HepG2 (cell line): ENCODE data around the gene OTOGL. TPM values are rescaled to one million over a fixed set of nuclear protein-coding genes. Genes with fewer than 3 reads are reported as not detected.

Experiments
- ATAC-seq: fragments of 200-7000 bp; cut with Tn5 transposase; 3 replicates; pipeline ENCODE4 v1.9.1; 2020; ENCODE audit warnings: mild to moderate bottlenecking, moderate library complexity
- BruUV-seq: library from RNA; stranded (reverse); fragments of 400-500 nt; replicated peaks from 2 replicates; lab custom pipeline; 2021; lab: Mats Ljungman, UMichigan
- CTCF ChIA-PET: fragments of 300-600 bp; formaldehyde crosslinking; extraction: SDS; loops from one replicate; lab custom pipeline; 2021; ENCODE audit warnings: low total read pairs, inconsistent platforms, low intra/inter-chr PET ratio; lab: Yijun Ruan, JAX
- POLR2A ChIA-PET: fragments of 350-600 bp; sonication (Branson Sonifier 250); formaldehyde crosslinking; loops from one replicate; lab custom pipeline; 2020; ENCODE audit warnings: antibody characterized with exemption, inconsistent platforms; lab: Yijun Ruan, JAX
- DNase-seq: peaks from one replicate; pipeline ENCODE4 v3.0.0-alpha.2; 2015; ENCODE audit warnings: low spot score
- FAIRE-seq: peaks from 3 replicates; lab custom pipeline; 2011; peaks lifted over from hg19 to GRCh38; lab: Jason Lieb, UNC
- H2AFZ ChIP-seq: one replicate; pipeline ENCODE4 v1.6.1; 2011; ENCODE audit warnings: low read length, inconsistent platforms
- H3K27ac ChIP-seq: fragments of 300-600 bp; 3 replicates; pipeline ENCODE4 v1.8.0; 2011; ENCODE audit warnings: mixed run types, mild to moderate bottlenecking, mixed read lengths, low read length, inconsistent platforms; ENCODE audit not compliant: insufficient read depth; ENCODE audit errors: extremely low read length
- H3K27me3 ChIP-seq, 2 experiments: fragments of 200-600 bp in 1 of 2; 2 replicates in 1 of 2; 3 replicates in 1 of 2; pipeline versions ENCODE4 v1.6.0 to v1.8.0; 2011; ENCODE audit warnings: low read length in 2 of 2, mild to moderate bottlenecking in 2 of 2, moderate library complexity in 2 of 2, inconsistent platforms in 1 of 2; ENCODE audit not compliant: insufficient read depth in 2 of 2, control insufficient read depth in 1 of 2
- H3K36me3 ChIP-seq, 2 experiments: fragments of 200-600 bp in 1 of 2; replicated peaks in 1 of 2; 2 replicates in 1 of 2; 3 replicates in 1 of 2; pipeline versions ENCODE4 v1.5.1 to v1.8.0; 2011; ENCODE audit warnings: low read length in 2 of 2, inconsistent platforms in 1 of 2; ENCODE audit not compliant: insufficient read depth in 2 of 2, control insufficient read depth in 1 of 2
- H3K4me1 ChIP-seq: 2 replicates; pipeline ENCODE4 v1.5.1; 2012; ENCODE audit warnings: low read length, inconsistent platforms; ENCODE audit not compliant: insufficient read depth
- H3K4me2 ChIP-seq: 2 replicates; pipeline ENCODE4 v1.6.0; 2011; ENCODE audit warnings: low read depth, low read length, inconsistent platforms
- H3K4me3 ChIP-seq, 3 experiments: fragments of 200-600 bp in 1 of 3; sonication (generic), shearing (Covaris generic) in 1 of 3; replicated peaks in 1 of 3; 2 replicates each; pipeline ENCODE4 v1.5.1; 2011 to 2016; ENCODE audit warnings: low read length in 3 of 3, inconsistent platforms in 2 of 3, low read depth in 2 of 3, mild to moderate bottlenecking in 2 of 3, control low read depth in 1 of 3, mixed read lengths in 1 of 3; ENCODE audit not compliant: insufficient read depth in 1 of 3
- H3K79me2 ChIP-seq: one replicate; pipeline ENCODE4 v1.6.1; 2011; ENCODE audit warnings: low read length, inconsistent platforms; ENCODE audit not compliant: insufficient read depth
- H3K9ac ChIP-seq: 2 replicates; pipeline ENCODE4 v1.6.0; 2011; ENCODE audit warnings: mild to moderate bottlenecking, low read depth, low read length, inconsistent platforms; ENCODE audit not compliant: insufficient read depth
- H3K9me3 ChIP-seq: 2 replicates; pipeline ENCODE4 v1.5.1; 2012; ENCODE audit warnings: mild to moderate bottlenecking, low read length
- H4K20me1 ChIP-seq: 2 replicates; pipeline ENCODE4 v1.6.0; 2011; ENCODE audit warnings: inconsistent platforms, mild to moderate bottlenecking, low read length, moderate library complexity; ENCODE audit not compliant: insufficient read depth
- HNRNPL ChIP-seq: fragments of 200-400 bp; formaldehyde crosslinking; IDR thresholded peaks from 2 replicates; pipeline ENCODE4 v1.6.1; 2017; ENCODE audit warnings: mild to moderate bottlenecking, low read depth, low read length
- MXI1 ChIP-seq: IDR thresholded peaks from 3 replicates; pipeline ENCODE4 v1.6.1; 2012; ENCODE audit warnings: low read depth, low read length, inconsistent platforms, borderline replicate concordance
- NKX3-1 ChIP-seq: sonication (generic); formaldehyde crosslinking; IDR thresholded peaks from 2 replicates; pipeline ENCODE4 v1.5.0; 2020; ENCODE audit warnings: missing genetic modification reagents
- ONECUT2 ChIP-seq: sonication (generic); formaldehyde crosslinking; IDR thresholded peaks from 2 replicates; pipeline ENCODE4 v1.4.0; 2020; ENCODE audit warnings: missing genetic modification reagents
- RFXAP ChIP-seq: sonication (generic); formaldehyde crosslinking; IDR thresholded peaks from 2 replicates; pipeline ENCODE4 v1.4.0; 2020; ENCODE audit warnings: missing genetic modification reagents, borderline replicate concordance
- RNF2 ChIP-seq: fragments of 450-650 bp; conservative IDR thresholded peaks from 2 replicates; pipeline ENCODE4 v1.6.1; 2016; ENCODE audit warnings: low read depth
- ZNF292 ChIP-seq: sonication (generic); formaldehyde crosslinking; IDR thresholded peaks from 2 replicates; pipeline ENCODE4 v1.8.1; 2022; ENCODE audit warnings: mild to moderate bottlenecking, low read depth, missing genetic modification reagents, borderline replicate concordance
- ZNF704 ChIP-seq: sonication (generic); formaldehyde crosslinking; IDR thresholded peaks from 2 replicates; pipeline ENCODE4 v1.8.1; 2023; ENCODE audit warnings: mild to moderate bottlenecking, inconsistent platforms, moderate library complexity, missing genetic modification reagents, borderline replicate concordance
- ZNF747 ChIP-seq: sonication (generic); formaldehyde crosslinking; IDR thresholded peaks from 2 replicates; pipeline ENCODE4 v1.8.1; 2023; ENCODE audit warnings: missing genetic modification reagents, mild to moderate bottlenecking, borderline replicate concordance
- ZNF749 ChIP-seq: sonication (generic); formaldehyde crosslinking; IDR thresholded peaks from 2 replicates; pipeline ENCODE4 v1.8.0; 2022; ENCODE audit warnings: mild to moderate bottlenecking, missing genetic modification reagents, moderate library complexity, borderline replicate concordance
- ZNF780A ChIP-seq: sonication (generic); formaldehyde crosslinking; IDR thresholded peaks from 2 replicates; pipeline ENCODE4 v1.8.0; 2022; ENCODE audit warnings: mild to moderate bottlenecking, missing genetic modification reagents, moderate library complexity
- WGBS: methylation state at CpG from one replicate; pipeline ENCODE4 v1.1.6; 2017; ENCODE audit warnings: low lambda C conversion rate; 5-methylcytosine and 5-hydroxymethylcytosine counted together
- in situ Hi-C: cut with HindIII; loops from 2 replicates; pipeline ENCODE4 v1.10.0; 2017; ENCODE audit warnings: low pct_unique_long_range_greater_than_20kb; ENCODE audit not compliant: extremely low pct_ligation_motif_present
- intact Hi-C: fragments of 100-400 bp; cut with micrococcal nuclease; formaldehyde crosslinking; loops from one replicate; pipeline ENCODE4 v1.10.0; 2022; ENCODE audit not compliant: unreplicated experiment
- polyA plus RNA-seq, 8 experiments: library from polyadenylated mRNA; depleted of rRNA in 3 of 8; stranded (reverse) in 7 of 8; unstranded in 1 of 8; fragments of >200 nt; fragmentation: Illumina TruSeq in 4 of 8; extraction: Trizol in 4 of 8; gene quantifications; 2 replicates each; pipeline versions ENCODE4 v1.2.1 to v1.2.3, GENCODE V29; 2011 to 2016; ENCODE audit warnings: low read depth in 4 of 8, missing spikeins in 1 of 8, mixed read lengths in 1 of 8; ENCODE audit not compliant: insufficient read depth in 1 of 8
- total RNA-seq, 5 experiments: library from RNA; depleted of rRNA; stranded (reverse); fragments of >200 nt; fragmentation: Illumina TruSeq; extraction: Trizol; gene quantifications; 2 replicates each; pipeline ENCODE4 v1.2.3, GENCODE V29; 2016; ENCODE audit warnings: low read depth in 1 of 5

The OTOGL gene
- total and polyA plus RNA-seq, 2 of the 13 experiments (the other 11 are each of a cell fraction or from before 2014, with no cell fraction given), result not detected

GRCh38 chr12:80059102-80059501, 40.2 kb upstream of the OTOGL start:
- no TSS peak for BruUV-seq
- no peaks in the 10 kb centered on the region for H4K20me1 ChIP-seq
- ATAC-seq (no peak), DNase-seq (no peak), FAIRE-seq (no peak)
- H3K27me3 ChIP-seq, result no peaks in the 10 kb centered on the region
- no peak overlapping the region for H3K4me2 ChIP-seq
- no peak overlapping the region for H2AFZ ChIP-seq
- WGBS, result 0% methylated on average over 1 of the region's 1 CpG
- H3K4me1 ChIP-seq, result no peaks in the 10 kb centered on the region
- ChIA-PET CTCF (no interaction called here), POLR2A (no interaction called here)
- in situ Hi-C loops, result no loop called here
- H3K9ac ChIP-seq, result no peak overlapping the region
- no peak overlapping the region for H3K4me3 ChIP-seq
- no peaks in the 10 kb centered on the region for H3K79me2 ChIP-seq
- H3K27ac ChIP-seq, result no peak overlapping the region
- H3K36me3 ChIP-seq, result no peaks in the 10 kb centered on the region
- intact Hi-C loops, result no loop called here
- TF ChIP-seq RNF2 (no peak), HNRNPL (no peak), ZNF292 (CRISPR knock-in tag) (no peak), ONECUT2 (no peak), ZNF749 (CRISPR knock-in tag) (no peak), RFXAP (CRISPR knock-in tag) (no peak), ZNF704 (CRISPR knock-in tag) (no peak), ZNF780A (CRISPR knock-in tag) (no peak), MXI1 (no peak), NKX3-1 (CRISPR knock-in tag) (no peak), ZNF747 (CRISPR knock-in tag) (no peak)
- no peaks in the 10 kb centered on the region for H3K9me3 ChIP-seq
